ENCODE measurements around the gene PRICKLE1. TPM values are rescaled to one million over a fixed set of nuclear protein-coding genes. Genes with fewer than 3 reads are reported as not detected.

The PRICKLE1 gene
- total and polyA plus RNA-seq, 2 donors (not counting 1 experiment from before 2014, with no cell fraction given): 6.3 to 21.6 TPM

- intact Hi-C loops (cut with micrococcal nuclease): loop anchor here (5.0 kb wide), 3 partner anchors 188 to 1303 kb away; no protein-coding TSS in a partner anchor
- Histone ChIP-seq H2AFZ (ENCODE audit: insufficient read depth, low read depth, low read length, poor library complexity, severe bottlenecking) (no peak overlapping the region), H3K9me3 (ENCODE audit: control extremely low read depth in 1 of 3, control insufficient read depth in 2 of 3, insufficient read depth in 1 of 3, low read length in 2 of 3) (no peaks in the 10 kb centered on the region), H3K79me2 (ENCODE audit: control insufficient read depth, insufficient read depth, low read length) (no peaks in the 10 kb centered on the region), H3K36me3 (replicated peaks in 1 of 2; ENCODE audit: control extremely low read depth in 1 of 2, control insufficient read depth in 1 of 2, extremely low read depth in 1 of 2, insufficient read depth in 2 of 2, low read length in 1 of 2) (no peaks in the 10 kb centered on the region), H3K27ac (ENCODE audit: low read length in 2 of 2) (no peak overlapping the region), H4K20me1 (ENCODE audit: control insufficient read depth, insufficient read depth, low read length, poor library complexity, severe bottlenecking) (no peaks in the 10 kb centered on the region), H3K27me3 (replicated peaks in 1 of 4; ENCODE audit: control extremely low read depth in 1 of 4, control insufficient read depth in 3 of 4, insufficient read depth in 4 of 4, low read length in 3 of 4) (peaks cover 0 to under 1% (median 0%) of the 10 kb centered on the region in 4 experiments), H3K4me1 (ENCODE audit: control insufficient read depth in 2 of 2, insufficient read depth in 2 of 2, low read length in 2 of 2) (no peaks in the 10 kb centered on the region), H3K9ac (ENCODE audit: low read length) (no peak overlapping the region), H3K4me2 (replicated peaks; ENCODE audit: low read depth, low read length, poor library complexity, severe bottlenecking) (no peak overlapping the region), H3K4me3 (ENCODE audit: control extremely low read depth in 1 of 5, extremely low read depth in 1 of 5, insufficient read depth in 1 of 5, low read depth in 2 of 5, low read length in 4 of 5) (no peak overlapping the region)
- DNase-seq: no peak
- POLR2A ChIA-PET: no interaction called here
- Mint-ChIP-seq H3K9me3 (ENCODE audit: insufficient read depth) (no peaks in the 10 kb centered on the region), H3K4me1 (peaks cover 5% of the 10 kb centered on the region), H3K27me3 (no peaks in the 10 kb centered on the region), H3K27ac (no peak overlapping the region), H3K4me3 (no peak overlapping the region)
- ATAC-seq (ENCODE audit: low read depth): no peak
- CTCF ChIA-PET: interaction anchor here (1.1 to 1.6 kb wide), 2 partner anchors 83 to 231 kb away, joined by 3 to 7 read pairs; no protein-coding TSS in a partner anchor
- TF ChIP-seq CTCF (IDR thresholded peaks at IDR 0.05): no peak
- TF ChIP-seq EZH2 (IDR thresholded peaks at IDR 0.05; ENCODE audit: borderline replicate concordance, insufficient read depth, low read depth, low read length, poor library complexity, severe bottlenecking): no peak
- 67% methylated on average over 3 of the region's 5 CpGs for WGBS (ENCODE audit: insufficient coverage)
Measured at GRCh38 chr12:42565633-42566032, 23.9 kb downstream of the PRICKLE1 start.

- no peak for ATAC-seq (ENCODE audit: low read depth)
- Histone ChIP-seq H3K9ac (ENCODE audit: low read length) (no peak overlapping the region), H3K9me3 (ENCODE audit: control extremely low read depth in 1 of 3, control insufficient read depth in 2 of 3, insufficient read depth in 1 of 3, low read length in 2 of 3) (no peaks in the 10 kb centered on the region), H3K36me3 (replicated peaks in 1 of 2; ENCODE audit: control extremely low read depth in 1 of 2, control insufficient read depth in 1 of 2, extremely low read depth in 1 of 2, insufficient read depth in 2 of 2, low read length in 1 of 2) (no peaks in the 10 kb centered on the region), H3K79me2 (ENCODE audit: control insufficient read depth, insufficient read depth, low read length) (no peaks in the 10 kb centered on the region), H3K4me2 (replicated peaks; ENCODE audit: low read depth, low read length, poor library complexity, severe bottlenecking) (no peak overlapping the region), H4K20me1 (ENCODE audit: control insufficient read depth, insufficient read depth, low read length, poor library complexity, severe bottlenecking) (no peaks in the 10 kb centered on the region), H3K27me3 (replicated peaks in 1 of 4; ENCODE audit: control extremely low read depth in 1 of 4, control insufficient read depth in 3 of 4, insufficient read depth in 4 of 4, low read length in 3 of 4) (peaks cover 0 to 3% (median 0%) of the 10 kb centered on the region in 4 experiments), H2AFZ (ENCODE audit: insufficient read depth, low read depth, low read length, poor library complexity, severe bottlenecking) (no peak overlapping the region), H3K4me1 (ENCODE audit: control insufficient read depth in 2 of 2, insufficient read depth in 2 of 2, low read length in 2 of 2) (no peaks in the 10 kb centered on the region), H3K4me3 (ENCODE audit: control extremely low read depth in 1 of 5, extremely low read depth in 1 of 5, insufficient read depth in 1 of 5, low read depth in 2 of 5, low read length in 4 of 5) (no peak overlapping the region), H3K27ac (ENCODE audit: low read length in 2 of 2) (no peak overlapping the region)
- DNase-seq: no peak
- H3K9me3 Mint-ChIP-seq (ENCODE audit: insufficient read depth): no peaks in the 10 kb centered on the region
- intact Hi-C loops (cut with micrococcal nuclease): loop anchor here (5.0 kb wide), 3 partner anchors 188 to 1303 kb away; no protein-coding TSS in a partner anchor
- TF ChIP-seq CTCF (IDR thresholded peaks at IDR 0.05) (no peak), EZH2 (IDR thresholded peaks at IDR 0.05; ENCODE audit: borderline replicate concordance, insufficient read depth, low read depth, low read length, poor library complexity, severe bottlenecking) (no peak)
- no peak overlapping the region for H3K4me3 Mint-ChIP-seq
- H3K27ac Mint-ChIP-seq: no peak overlapping the region
- ChIA-PET POLR2A (no interaction called here), CTCF (interaction anchor here (0.6 to 1.6 kb wide), 2 partner anchors 80 to 82 kb away, joined by 3 to 7 read pairs; no protein-coding TSS in a partner anchor)
- peaks cover 5% of the 10 kb centered on the region for H3K4me1 Mint-ChIP-seq
- 88% methylated on average over 2 of the region's 2 CpGs for WGBS (ENCODE audit: insufficient coverage)
- no peaks in the 10 kb centered on the region for H3K27me3 Mint-ChIP-seq
Measured at GRCh38 chr12:42564996-42565395, 24.6 kb downstream of the PRICKLE1 start.
